Activated CD8-positive, alpha-beta memory T cell treated with anti-CD3 and anti-CD28 coated beads for 48 hours (primary cell): ENCODE measurements around the gene BMP5.

Experiments
- DNase-seq, 3 experiments: peaks; one replicate each; pipeline ENCODE4 v3.0.0-alpha.2; 2020; ENCODE audit warnings: low read depth in 2 of 3, low spot score in 2 of 3

The BMP5 gene

GRCh38 chr6:55726144-55726543, 149.2 kb downstream of the BMP5 start:
- no peak for DNase-seq

GRCh38 chr6:55714831-55715230, 160.6 kb downstream of the BMP5 start:
- DNase-seq, result no peak

GRCh38 chr6:55713436-55713835, 162.0 kb downstream of the BMP5 start:
- DNase-seq, result no peak

- DNase-seq, result no peak
Measured at GRCh38 chr6:55708711-55709110, 166.7 kb downstream of the BMP5 start.

GRCh38 chr6:55705451-55706440, 169.6 kb downstream of the BMP5 start:
- no peak for DNase-seq

- no peak for DNase-seq
Measured at GRCh38 chr6:55704421-55704820, 171.0 kb downstream of the BMP5 start.
